Body of pancreas (tissue), 4 donors: Measurements from ENCODE around the gene ARHGAP24. TPM values are rescaled to one million over a fixed set of nuclear protein-coding genes. Genes with fewer than 3 reads are reported as not detected.
"Not testable (repeated sequence)": the region's sequence is repeated elsewhere in the genome, so short reads cannot be mapped to it uniquely, and the experiment has no call there.

ENCODE experiments used
- ATAC-seq: fragments of 150-250 bp; one replicate; pipeline ENCODE4 v1.9.1; 2016
- DNase-seq, 4 donors: peaks; one replicate each; pipeline ENCODE4 v3.0.0-alpha.2; 2019
- H3K27ac ChIP-seq, 4 donors: fragments of 200-600 bp; sonication (generic); 1 replicate in 3 of 4; 2 replicates in 1 of 4; pipeline versions ENCODE4 v1.5.1 to v1.6.1; 2016 to 2019; ENCODE audit warnings: mild to moderate bottlenecking in 1 of 4, mixed read lengths in 1 of 4, moderate library complexity in 1 of 4
- H3K27me3 ChIP-seq, 2 donors: fragments of 200-600 bp; sonication (generic); one replicate each; pipeline ENCODE4 v1.6.0; 2016; ENCODE audit warnings: mild to moderate bottlenecking in 1 of 2
- H3K36me3 ChIP-seq, 2 donors: fragments of 200-600 bp; sonication (generic); replicated peaks in 1 of 2; 2 replicates each; pipeline ENCODE4 v1.5.1; 2016; ENCODE audit warnings: low read depth in 2 of 2; ENCODE audit not compliant: insufficient read depth in 1 of 2
- H3K4me1 ChIP-seq: fragments of 200-600 bp; sonication (generic); one replicate; pipeline ENCODE4 v1.6.0; 2016
- H3K4me3 ChIP-seq, 2 donors: fragments of 200-600 bp; sonication (generic); 1 replicate in 1 of 2; 2 replicates in 1 of 2; pipeline ENCODE4 v1.5.1; 2016 to 2019
- H3K9me3 ChIP-seq, 3 donors: fragments of 200-600 bp; sonication (generic); 1 replicate in 2 of 3; 2 replicates in 1 of 3; pipeline ENCODE4 v1.5.1; 2016
- CTCF ChIP-seq, 7 experiments: fragments of 450-650 bp in 4 of 7; fragments of 200-600 bp in 3 of 7; sonication (generic) in 3 of 7; IDR thresholded peaks; one replicate each; pipeline ENCODE4 v1.5.1; 2016 to 2019; ENCODE audit warnings: antibody characterized with exemption in 7 of 7
- POLR2A ChIP-seq, 3 donors: fragments of 450-650 bp; IDR thresholded peaks; one replicate each; pipeline ENCODE4 v1.6.1; 2016; ENCODE audit warnings: antibody characterized with exemption in 3 of 3, mild to moderate bottlenecking in 2 of 3
- WGBS, 2 donors: methylation state at CpG; one replicate each; pipeline ENCODE4 v1.1.5; 2017; 5-methylcytosine and 5-hydroxymethylcytosine counted together
- intact Hi-C: fragments of 100-400 bp; cut with DNase I; formaldehyde crosslinking; loops from one replicate; pipeline ENCODE4 v1.15.1; 2023
- total RNA-seq, 2 donors: library from RNA; depleted of rRNA; stranded (reverse); fragments of >200 nt; gene quantifications; one replicate each; pipeline ENCODE4 v1.1.0, GENCODE V29; 2016

Gene ARHGAP24
- total RNA-seq, 2 donors from 2014 or later = 43.3 to 113 TPM

DNA sequence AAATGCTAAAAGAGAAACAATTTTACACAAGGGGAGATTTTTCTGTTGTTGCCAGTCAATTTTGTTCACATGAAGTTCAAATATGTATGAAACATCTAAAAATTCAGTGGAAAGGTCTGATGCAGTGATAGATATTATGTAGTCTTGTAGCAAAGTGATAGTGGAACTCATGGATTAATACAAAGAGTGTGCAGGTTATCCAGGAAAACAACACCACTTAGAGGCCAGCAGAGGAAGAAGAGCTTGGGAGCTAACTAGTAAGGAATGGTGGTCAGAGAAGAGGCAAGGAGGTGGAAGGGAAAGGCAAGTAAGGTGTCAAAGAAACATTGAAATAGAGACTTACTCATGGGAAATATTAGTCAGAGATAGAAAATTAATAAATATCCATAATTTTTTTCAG lies 489.3 kb downstream of the ARHGAP24 start:
- Histone ChIP-seq H3K36me3 (no peaks in the 10 kb centered on the region), H3K27ac (no peak overlapping the region), H3K4me1 (no peaks in the 10 kb centered on the region), H3K9me3 (no peaks in the 10 kb centered on the region), H3K27me3 (no peaks in the 10 kb centered on the region), H3K4me3 (no peak overlapping the region)
- DNase-seq (no peak), ATAC-seq (no peak)
- TF ChIP-seq CTCF (IDR thresholded peaks at IDR 0.05) (peak in 3 of 7 experiments; percentile 17 to 36 (median 30)), POLR2A (IDR thresholded peaks at IDR 0.05) (no peak)
- intact Hi-C loops = no loop called here

DNA sequence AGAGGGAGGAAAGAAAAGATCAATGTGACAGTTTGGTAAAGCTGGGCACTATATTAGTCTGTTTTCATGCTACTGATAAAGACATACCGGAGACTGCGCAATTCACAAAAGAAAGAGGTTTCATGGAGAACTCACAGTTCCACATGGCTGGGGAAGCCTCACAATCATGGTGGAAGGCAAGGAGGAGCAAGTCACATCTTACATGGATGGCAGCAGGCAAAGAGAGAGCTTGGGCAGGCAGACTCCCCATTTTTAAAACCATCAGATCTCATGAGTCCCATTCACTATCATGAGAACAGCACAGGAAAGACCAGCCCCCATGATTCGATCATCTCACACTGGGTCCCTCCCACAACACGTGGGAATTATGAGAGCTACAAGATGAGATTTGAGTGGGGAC lies 490.1 kb downstream of the ARHGAP24 start:
- H3K36me3 ChIP-seq, H3K27ac ChIP-seq, H3K4me1 ChIP-seq, intact Hi-C loops, H3K4me3 ChIP-seq, H3K27me3 ChIP-seq, DNase-seq, H3K9me3 ChIP-seq, ATAC-seq: not testable (repeated sequence)
- 88 to 93% methylated on average over 4 of the region's 4 CpGs for WGBS, 2 donors

- Histone ChIP-seq H3K9me3 (no peaks in the 10 kb centered on the region), H3K36me3 (no peaks in the 10 kb centered on the region), H3K4me3 (no peak overlapping the region), H3K4me1 (no peaks in the 10 kb centered on the region), H3K27ac (no peak overlapping the region), H3K27me3 (no peaks in the 10 kb centered on the region)
- ATAC-seq (no peak), DNase-seq (no peak)
- 74 to 92% methylated on average over 1 of the region's 1 CpG for WGBS, 2 donors
- TF ChIP-seq CTCF (IDR thresholded peaks at IDR 0.05) (no peak), POLR2A (IDR thresholded peaks at IDR 0.05) (no peak)
- intact Hi-C loops = no loop called here
Measured at GRCh38 chr4:85965529-85965928, 490.6 kb downstream of the ARHGAP24 start.

DNA sequence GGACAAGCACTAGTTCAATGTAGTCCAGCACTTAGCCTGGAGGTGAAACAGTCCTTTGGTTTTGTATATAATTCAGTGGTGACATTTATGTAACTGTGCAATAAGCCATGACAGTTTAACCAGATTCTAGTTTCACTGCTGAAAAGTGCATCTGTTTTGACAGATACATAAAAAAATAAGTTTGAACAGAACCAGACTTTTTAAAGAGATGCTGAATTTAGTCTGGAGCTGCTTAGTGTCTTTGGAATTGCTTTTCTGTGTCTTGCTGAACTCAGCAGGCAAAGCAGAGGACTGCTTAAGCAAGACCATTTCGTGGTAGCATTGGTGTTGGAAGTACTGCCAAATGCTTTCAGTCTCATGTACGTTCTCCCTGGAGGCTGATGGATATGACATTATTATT lies 491.4 kb downstream of the ARHGAP24 start:
- intact Hi-C loops = no loop called here
- no peaks in the 10 kb centered on the region for H3K27me3 ChIP-seq
- H3K36me3 ChIP-seq = no peaks in the 10 kb centered on the region
- no peaks in the 10 kb centered on the region for H3K4me1 ChIP-seq
- no peak overlapping the region for H3K4me3 ChIP-seq
- no peak overlapping the region for H3K27ac ChIP-seq
- DNase-seq = no peak
- TF ChIP-seq POLR2A (IDR thresholded peaks at IDR 0.05) (no peak), CTCF (IDR thresholded peaks at IDR 0.05) (no peak)
- no peak for ATAC-seq
- no peaks in the 10 kb centered on the region for H3K9me3 ChIP-seq
- 33 to 50% methylated on average over 2 of the region's 2 CpGs for WGBS, 2 donors

DNA sequence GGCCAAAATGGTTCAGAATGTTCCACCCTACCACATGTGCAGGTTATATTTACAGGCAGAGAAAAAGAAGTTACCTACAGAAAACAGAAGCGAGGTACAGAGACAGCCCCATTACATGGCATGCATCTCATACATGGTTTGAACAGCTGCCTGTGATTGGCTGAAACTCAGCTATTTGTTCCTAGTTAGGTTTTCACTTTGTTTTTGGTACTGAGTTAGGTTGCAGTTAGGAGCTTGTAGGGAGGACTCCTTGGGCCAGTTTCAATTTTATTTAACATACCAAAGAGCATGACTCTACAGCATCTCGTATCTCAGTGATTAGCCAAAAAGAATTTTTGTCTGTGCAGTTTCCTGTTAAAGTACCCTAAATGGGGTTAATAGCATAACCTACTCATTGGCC lies 492.9 kb downstream of the ARHGAP24 start:
- Histone ChIP-seq H3K36me3 (no peaks in the 10 kb centered on the region), H3K27me3 (no peaks in the 10 kb centered on the region), H3K4me1 (no peaks in the 10 kb centered on the region), H3K9me3 (no peaks in the 10 kb centered on the region), H3K4me3 (no peak overlapping the region), H3K27ac (no peak overlapping the region)
- 77 to 79% methylated on average over 2 of the region's 2 CpGs for WGBS, 2 donors
- no peak for TF ChIP-seq CTCF (IDR thresholded peaks at IDR 0.05)
- TF ChIP-seq POLR2A (IDR thresholded peaks at IDR 0.05) = no peak
- ATAC-seq (no peak), DNase-seq (no peak)
- intact Hi-C loops = no loop called here
